ENCODE data around the gene ADAMTS15. TPM values are rescaled to one million over a fixed set of nuclear protein-coding genes. Genes with fewer than 3 reads are reported as not detected.

The ADAMTS15 gene
- total RNA-seq, 1 donor from 2014 or later, result 22.0 TPM

GRCh38 chr11:130486987-130487923, 38.8 kb downstream of the ADAMTS15 start:
- Mint-ChIP-seq H3K4me1 (ENCODE audit: unreplicated experiment) (no peaks in the 10 kb centered on the region), H3K27ac (no peak overlapping the region)

GRCh38 chr11:130487924-130488815, 39.7 kb downstream of the ADAMTS15 start:
- no peak for TF ChIP-seq CTCF (conservative IDR thresholded peaks at IDR 0.05)
- no peak overlapping the region for H3K4me3 Mint-ChIP-seq
- no peaks in the 10 kb centered on the region for H3K4me1 Mint-ChIP-seq (ENCODE audit: unreplicated experiment)
- DNase-seq (ENCODE audit: extremely low spot score, unreplicated experiment), result no peak
- no peak overlapping the region for H3K27ac Mint-ChIP-seq
- no peaks in the 10 kb centered on the region for H3K9me3 Mint-ChIP-seq
- H3K27me3 Mint-ChIP-seq, result no peaks in the 10 kb centered on the region
- H3K36me3 Mint-ChIP-seq, result peaks cover 4% of the 10 kb centered on the region

More at GRCh38 chr11:130486987-130487923, 38.8 kb downstream of the ADAMTS15 start:
- TF ChIP-seq CTCF (conservative IDR thresholded peaks at IDR 0.05), result no peak
- Mint-ChIP-seq H3K27me3 (no peaks in the 10 kb centered on the region), H3K36me3 (peaks cover 4% of the 10 kb centered on the region), H3K4me3 (no peak overlapping the region), H3K9me3 (no peaks in the 10 kb centered on the region)
- no peak for DNase-seq (ENCODE audit: extremely low spot score, unreplicated experiment)

- no peaks in the 10 kb centered on the region for H3K4me1 Mint-ChIP-seq (ENCODE audit: unreplicated experiment)
- H3K27me3 Mint-ChIP-seq, result peaks cover under 1% of the 10 kb centered on the region
- H3K9me3 Mint-ChIP-seq, result no peaks in the 10 kb centered on the region
- peaks cover 1% of the 10 kb centered on the region for H3K36me3 Mint-ChIP-seq
- no peak overlapping the region for H3K4me3 Mint-ChIP-seq
- no peak overlapping the region for H3K27ac Mint-ChIP-seq
- no peak for DNase-seq (ENCODE audit: extremely low spot score, unreplicated experiment)
- no peak for TF ChIP-seq CTCF (conservative IDR thresholded peaks at IDR 0.05)
Measured at GRCh38 chr11:130488848-130489584, 40.6 kb downstream of the ADAMTS15 start.

- no peak overlapping the region for H3K4me3 Mint-ChIP-seq
- no peaks in the 10 kb centered on the region for H3K9me3 Mint-ChIP-seq
- no peak for DNase-seq (ENCODE audit: extremely low spot score, unreplicated experiment)
- H3K4me1 Mint-ChIP-seq (ENCODE audit: unreplicated experiment), result no peaks in the 10 kb centered on the region
- no peak overlapping the region for H3K27ac Mint-ChIP-seq
- TF ChIP-seq CTCF (conservative IDR thresholded peaks at IDR 0.05), result no peak
- H3K36me3 Mint-ChIP-seq, result no peaks in the 10 kb centered on the region
- peaks cover 2% of the 10 kb centered on the region for H3K27me3 Mint-ChIP-seq
Measured at GRCh38 chr11:130489716-130490115, 41.3 kb downstream of the ADAMTS15 start.

All from type B pancreatic cell (in vitro differentiated cells).